ENCODE measurements around the gene ACVR1C. TPM values are rescaled to one million over a fixed set of nuclear protein-coding genes. Genes with fewer than 3 reads are reported as not detected.
"Not testable (repeated sequence)": the region's sequence is repeated elsewhere in the genome, so short reads cannot be mapped to it uniquely, and the experiment has no call there.

The ACVR1C gene
- total RNA-seq, 1 donor, result 4.1 TPM

- no peaks in the 10 kb centered on the region for H3K27me3 ChIP-seq (ENCODE audit: insufficient read depth, low read length)
- H3K9me3 ChIP-seq (ENCODE audit: low read depth, low read length), result no peaks in the 10 kb centered on the region
- H3K4me1 ChIP-seq (ENCODE audit: insufficient read depth, low read length), result no peaks in the 10 kb centered on the region
- H3K4me3 ChIP-seq (ENCODE audit: low read length), result no peak overlapping the region
Observed at GRCh38 chr2:157540102-157540501, 88.6 kb downstream of the ACVR1C start.

GRCh38 chr2:157538064-157538463 lies 90.6 kb downstream of the ACVR1C start:
- H3K27me3 ChIP-seq (ENCODE audit: insufficient read depth, low read length), result no peaks in the 10 kb centered on the region
- H3K9me3 ChIP-seq (ENCODE audit: low read depth, low read length), result no peaks in the 10 kb centered on the region
- no peaks in the 10 kb centered on the region for H3K4me1 ChIP-seq (ENCODE audit: insufficient read depth, low read length)
- no peak overlapping the region for H3K4me3 ChIP-seq (ENCODE audit: low read length)

- Histone ChIP-seq H3K4me1 (ENCODE audit: insufficient read depth, low read length) (no peaks in the 10 kb centered on the region), H3K9me3 (ENCODE audit: low read depth, low read length) (no peaks in the 10 kb centered on the region), H3K4me3 (ENCODE audit: low read length) (no peak overlapping the region), H3K27me3 (ENCODE audit: insufficient read depth, low read length) (no peaks in the 10 kb centered on the region)
Observed at GRCh38 chr2:157536815-157537214, 91.8 kb downstream of the ACVR1C start.

GRCh38 chr2:157528963-157529751 lies 99.5 kb downstream of the ACVR1C start:
- Histone ChIP-seq H3K4me3 (ENCODE audit: low read length) (no peak overlapping the region), H3K4me1 (ENCODE audit: insufficient read depth, low read length) (no peaks in the 10 kb centered on the region), H3K9me3 (ENCODE audit: low read depth, low read length) (no peaks in the 10 kb centered on the region), H3K27me3 (ENCODE audit: insufficient read depth, low read length) (no peaks in the 10 kb centered on the region)

GRCh38 chr2:157526070-157526469 lies 102.6 kb downstream of the ACVR1C start:
- no peak overlapping the region for H3K4me3 ChIP-seq (ENCODE audit: low read length)
- no peaks in the 10 kb centered on the region for H3K27me3 ChIP-seq (ENCODE audit: insufficient read depth, low read length)
- no peaks in the 10 kb centered on the region for H3K9me3 ChIP-seq (ENCODE audit: low read depth, low read length)
- peaks cover 3% of the 10 kb centered on the region for H3K4me1 ChIP-seq (ENCODE audit: insufficient read depth, low read length)

- no peak overlapping the region for H3K4me3 ChIP-seq (ENCODE audit: low read length)
- peaks cover 3% of the 10 kb centered on the region for H3K4me1 ChIP-seq (ENCODE audit: insufficient read depth, low read length)
- no peaks in the 10 kb centered on the region for H3K9me3 ChIP-seq (ENCODE audit: low read depth, low read length)
- no peaks in the 10 kb centered on the region for H3K27me3 ChIP-seq (ENCODE audit: insufficient read depth, low read length)
Observed at GRCh38 chr2:157523270-157524247, 105.1 kb downstream of the ACVR1C start.

GRCh38 chr2:157514966-157515365 lies 113.7 kb downstream of the ACVR1C start:
- H3K27me3 ChIP-seq (ENCODE audit: insufficient read depth, low read length); H3K9me3 ChIP-seq (ENCODE audit: low read depth, low read length); H3K4me1 ChIP-seq (ENCODE audit: insufficient read depth, low read length): not testable (repeated sequence)

GRCh38 chr2:157509744-157510143 lies 118.9 kb downstream of the ACVR1C start:
- Histone ChIP-seq H3K4me3 (ENCODE audit: low read length) (no peak overlapping the region), H3K9me3 (ENCODE audit: low read depth, low read length) (no peaks in the 10 kb centered on the region), H3K4me1 (ENCODE audit: insufficient read depth, low read length) (peaks cover 9% of the 10 kb centered on the region), H3K27me3 (ENCODE audit: insufficient read depth, low read length) (no peaks in the 10 kb centered on the region)

More at GRCh38 chr2:157514966-157515365, 113.7 kb downstream of the ACVR1C start:
- not testable (repeated sequence) for H3K4me3 ChIP-seq (ENCODE audit: low read length)

GRCh38 chr2:157508676-157509075 lies 120.0 kb downstream of the ACVR1C start:
- Histone ChIP-seq H3K27me3 (ENCODE audit: insufficient read depth, low read length) (no peaks in the 10 kb centered on the region), H3K4me1 (ENCODE audit: insufficient read depth, low read length) (peaks cover 9% of the 10 kb centered on the region), H3K9me3 (ENCODE audit: low read depth, low read length) (no peaks in the 10 kb centered on the region), H3K4me3 (ENCODE audit: low read length) (no peak overlapping the region)

GRCh38 chr2:157506586-157506985 lies 122.1 kb downstream of the ACVR1C start:
- Histone ChIP-seq H3K4me3 (ENCODE audit: low read length) (no peak overlapping the region), H3K27me3 (ENCODE audit: insufficient read depth, low read length) (no peaks in the 10 kb centered on the region), H3K9me3 (ENCODE audit: low read depth, low read length) (no peaks in the 10 kb centered on the region), H3K4me1 (ENCODE audit: insufficient read depth, low read length) (peaks cover 10% of the 10 kb centered on the region)

GRCh38 chr2:157504623-157505022 lies 124.0 kb downstream of the ACVR1C start:
- Histone ChIP-seq H3K4me3 (ENCODE audit: low read length) (no peak overlapping the region), H3K9me3 (ENCODE audit: low read depth, low read length) (no peaks in the 10 kb centered on the region), H3K4me1 (ENCODE audit: insufficient read depth, low read length) (peaks cover 18% of the 10 kb centered on the region), H3K27me3 (ENCODE audit: insufficient read depth, low read length) (no peaks in the 10 kb centered on the region)

GRCh38 chr2:157501026-157501425 lies 127.6 kb downstream of the ACVR1C start:
- no peaks in the 10 kb centered on the region for H3K9me3 ChIP-seq (ENCODE audit: low read depth, low read length)
- H3K27me3 ChIP-seq (ENCODE audit: insufficient read depth, low read length), result no peaks in the 10 kb centered on the region
- no peak overlapping the region for H3K4me3 ChIP-seq (ENCODE audit: low read length)
- peaks cover 9% of the 10 kb centered on the region for H3K4me1 ChIP-seq (ENCODE audit: insufficient read depth, low read length)

- peaks cover 9% of the 10 kb centered on the region for H3K4me1 ChIP-seq (ENCODE audit: insufficient read depth, low read length)
- H3K4me3 ChIP-seq (ENCODE audit: low read length), result no peak overlapping the region
- no peaks in the 10 kb centered on the region for H3K9me3 ChIP-seq (ENCODE audit: low read depth, low read length)
- H3K27me3 ChIP-seq (ENCODE audit: insufficient read depth, low read length), result no peaks in the 10 kb centered on the region
Observed at GRCh38 chr2:157500334-157500733, 128.3 kb downstream of the ACVR1C start.

- H3K4me3 ChIP-seq (ENCODE audit: low read length), result no peak overlapping the region
- no peaks in the 10 kb centered on the region for H3K9me3 ChIP-seq (ENCODE audit: low read depth, low read length)
- H3K4me1 ChIP-seq (ENCODE audit: insufficient read depth, low read length), result peaks cover 13% of the 10 kb centered on the region
- no peaks in the 10 kb centered on the region for H3K27me3 ChIP-seq (ENCODE audit: insufficient read depth, low read length)
Observed at GRCh38 chr2:157498483-157498882, 130.2 kb downstream of the ACVR1C start.

GRCh38 chr2:157497638-157498314 lies 130.9 kb downstream of the ACVR1C start:
- H3K4me3 ChIP-seq (ENCODE audit: low read length), result no peak overlapping the region
- peaks cover 16% of the 10 kb centered on the region for H3K4me1 ChIP-seq (ENCODE audit: insufficient read depth, low read length)
- H3K27me3 ChIP-seq (ENCODE audit: insufficient read depth, low read length), result no peaks in the 10 kb centered on the region
- H3K9me3 ChIP-seq (ENCODE audit: low read depth, low read length), result no peaks in the 10 kb centered on the region
